NCI-H748 (cell line): ENCODE data around the gene DOK5.
"Not testable (repeated sequence)": the region's sequence is repeated elsewhere in the genome, so short reads cannot be mapped to it uniquely, and the experiment has no call there.

Experiments
- DNase-seq: peaks from one replicate; lab custom pipeline; 2025; ENCODE audit not compliant: unreplicated experiment; lab: John Stamatoyannopoulos, UW

Gene DOK5

DNA sequence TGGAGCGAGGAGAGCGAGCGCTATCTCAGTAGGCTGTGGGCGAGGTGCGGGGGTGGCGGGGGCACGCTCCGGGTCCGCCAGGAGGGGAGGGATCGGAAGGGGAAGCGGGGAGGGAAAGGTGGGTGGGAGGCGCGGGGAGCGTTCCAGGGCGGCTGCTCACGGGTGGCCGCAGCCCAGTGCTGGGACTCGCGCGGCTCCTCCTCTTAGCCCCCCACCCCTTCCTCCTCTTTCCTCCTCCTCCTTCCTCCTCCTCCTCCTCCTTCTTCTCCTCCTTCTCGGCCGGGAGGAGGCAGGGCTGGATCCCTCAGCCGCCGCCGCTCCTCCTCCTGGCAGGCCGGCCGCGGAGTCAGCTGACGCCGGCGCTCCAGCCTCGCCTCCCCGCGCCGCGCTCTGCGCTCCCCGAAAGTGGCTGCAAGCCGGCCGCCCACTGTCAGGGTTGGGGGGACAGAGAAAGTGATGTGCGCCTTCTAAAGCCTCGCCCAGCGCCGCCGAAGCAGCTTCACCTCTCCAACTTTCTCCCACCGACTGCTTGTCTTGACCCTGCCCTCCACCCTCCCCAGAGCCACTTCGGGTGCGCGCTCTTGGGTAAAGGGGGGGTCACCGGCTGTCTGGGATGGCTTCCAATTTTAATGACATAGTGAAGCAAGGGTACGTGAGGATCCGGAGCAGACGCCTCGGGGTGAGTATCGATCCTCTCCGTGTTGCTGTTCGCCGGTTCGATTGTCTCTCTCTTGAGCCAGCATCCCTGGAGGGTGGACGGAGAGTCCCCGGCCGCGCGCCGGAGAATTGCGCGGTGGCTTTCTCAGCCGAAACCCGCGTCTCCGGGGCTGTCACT, at the start of gene DOK5:
Gene DOK5 (plus strand): TSS at position 260 of the 835 bp plus-strand sequence. CDS start 354 bp downstream, at position 614.
- no peak for DNase-seq

- no peak for DNase-seq
Measured at GRCh38 chr20:54429364-54429763, 46.0 kb upstream of the DOK5 start.

DNA sequence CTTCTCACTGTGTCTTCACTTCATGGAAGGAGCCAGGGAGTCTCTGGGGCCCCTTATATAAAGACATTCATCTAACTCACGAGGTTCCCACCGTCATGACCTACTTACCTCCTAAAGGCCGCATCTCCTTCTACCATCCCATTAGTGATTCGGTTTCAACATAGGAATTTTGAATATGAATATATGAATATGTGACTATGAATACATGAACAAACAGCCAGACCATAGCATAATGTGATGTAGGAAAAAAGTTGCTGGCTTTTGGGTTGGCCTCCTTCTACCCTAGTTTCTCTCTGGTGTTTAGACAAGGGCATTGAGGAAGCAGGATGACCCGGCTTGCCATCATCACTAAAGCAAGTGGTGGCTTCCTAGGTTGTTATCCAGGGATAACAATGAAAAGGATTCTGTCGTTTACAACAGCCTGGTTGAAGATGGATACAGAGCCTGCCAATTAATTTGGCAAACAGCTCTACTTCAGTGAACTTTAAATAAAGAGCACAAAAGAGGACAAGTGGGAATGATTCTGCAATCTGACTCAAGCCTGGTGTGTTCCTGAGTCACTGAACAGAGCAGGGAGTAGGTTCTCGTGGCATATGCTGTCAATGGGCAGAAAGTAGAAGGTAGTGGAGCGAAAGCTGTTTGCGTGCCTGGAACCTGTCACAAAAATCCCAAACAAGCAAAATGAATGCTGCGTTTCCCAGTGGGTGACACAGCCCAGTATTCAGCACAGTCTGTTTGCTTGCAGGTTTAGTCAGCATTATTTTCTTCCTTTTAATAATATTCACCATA, 44.0 kb upstream of the DOK5 start:
- DNase-seq = no peak

DNA sequence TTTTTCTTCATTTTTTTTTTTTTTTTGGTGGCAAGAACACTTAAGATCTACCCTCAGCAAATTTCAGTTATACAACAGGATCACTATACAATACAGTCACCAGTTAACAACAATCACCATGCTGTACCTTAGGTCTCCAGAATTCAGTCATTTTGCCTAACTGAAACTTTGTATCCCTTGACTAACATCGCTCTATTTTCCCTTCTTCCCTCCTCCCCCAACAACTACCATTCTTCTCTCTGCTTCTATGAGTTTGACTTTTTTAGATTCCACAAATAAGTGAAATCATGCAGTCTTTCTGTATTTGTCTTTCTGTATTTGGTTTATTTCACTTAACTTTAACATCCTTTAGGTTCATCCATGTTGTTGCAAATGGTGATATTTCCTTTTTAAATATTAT, 42.4 kb upstream of the DOK5 start:
- no peak for DNase-seq

DNA sequence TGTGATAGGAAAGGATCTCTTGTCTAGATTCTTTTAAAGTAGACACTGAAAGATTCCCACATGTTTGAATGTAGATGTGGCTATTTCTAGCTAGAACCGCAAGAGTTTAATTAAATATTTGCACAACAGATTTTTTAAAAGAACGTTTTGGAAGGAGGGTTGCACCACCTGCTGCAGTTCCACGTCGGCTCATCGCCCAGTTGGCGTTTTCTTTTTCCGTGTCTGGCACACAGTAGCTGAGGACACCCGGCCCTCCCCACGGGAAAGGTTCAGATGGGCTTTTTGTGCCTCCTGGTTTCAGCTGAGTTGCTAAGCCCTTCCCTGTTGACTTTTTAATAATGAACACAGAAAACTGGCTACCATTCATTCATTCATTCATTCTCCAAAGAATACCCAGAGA, 41.8 kb upstream of the DOK5 start:
- DNase-seq = no peak

GRCh38 chr20:54434196-54434595, 41.2 kb upstream of the DOK5 start:
- no peak for DNase-seq

DNA sequence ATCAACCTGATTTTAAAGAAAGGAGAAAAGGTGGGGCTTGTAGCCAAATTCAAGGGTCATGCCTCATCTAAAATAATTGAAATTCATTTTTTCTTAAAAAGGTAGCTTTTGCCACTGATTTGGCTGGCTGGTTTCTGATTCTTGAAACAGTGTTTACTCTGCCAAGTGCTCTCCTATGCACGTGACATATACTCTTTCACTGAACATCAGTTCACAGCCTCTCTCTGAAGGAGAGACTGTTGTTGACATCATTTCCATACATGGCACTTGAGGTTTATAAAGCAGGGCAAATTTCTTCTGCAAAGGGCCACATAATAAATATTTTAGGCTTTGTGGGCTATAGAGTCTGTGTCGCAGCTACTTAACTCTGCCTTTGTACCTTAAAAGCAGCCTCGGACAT, 40.4 kb upstream of the DOK5 start:
- DNase-seq = no peak

DNA sequence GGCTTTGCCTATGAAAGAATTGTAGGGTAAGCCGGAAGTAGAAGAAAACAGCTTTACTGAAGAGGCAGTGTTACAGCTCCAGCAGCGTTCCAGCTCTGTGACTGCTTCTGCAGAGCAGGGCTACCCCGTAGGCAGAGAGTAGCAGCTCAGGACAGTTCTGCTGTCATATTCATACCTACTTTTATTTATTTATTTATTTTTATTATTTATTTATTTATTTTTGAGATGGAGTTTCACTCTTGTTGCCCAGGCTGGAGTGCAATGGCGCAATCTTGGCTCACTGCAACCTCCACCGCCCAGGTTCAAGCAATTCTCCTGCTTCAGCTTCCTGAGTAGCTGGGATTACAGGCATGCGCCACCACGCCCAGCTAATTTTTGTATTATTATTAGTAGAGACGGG, 39.0 kb upstream of the DOK5 start:
- DNase-seq = not testable (repeated sequence)

GRCh38 chr20:54438166-54438565, 37.2 kb upstream of the DOK5 start:
- no peak for DNase-seq

DNA sequence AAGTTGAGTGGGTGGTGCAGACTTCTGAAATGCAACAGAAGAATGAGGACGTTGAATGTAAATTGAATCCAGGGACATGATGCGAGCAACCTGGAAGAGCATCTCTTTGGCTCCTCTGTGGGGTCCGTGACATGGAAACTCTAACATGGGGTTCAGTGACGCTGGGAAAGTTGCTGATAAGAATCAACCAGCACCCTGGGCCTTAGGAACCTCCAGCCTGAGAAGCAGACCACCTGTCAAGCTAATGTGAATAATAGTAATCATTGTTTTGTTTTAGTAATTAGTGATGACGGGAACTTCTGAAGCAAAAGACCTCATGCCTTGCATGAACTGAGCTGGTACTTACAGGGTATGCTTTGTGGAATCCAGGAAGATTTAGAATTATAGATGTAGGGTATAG, 25.2 kb upstream of the DOK5 start:
- no peak for DNase-seq

GRCh38 chr20:54451171-54451570, 24.2 kb upstream of the DOK5 start:
- no peak for DNase-seq

GRCh38 chr20:54452277-54452676, 23.1 kb upstream of the DOK5 start:
- no peak for DNase-seq

DNA sequence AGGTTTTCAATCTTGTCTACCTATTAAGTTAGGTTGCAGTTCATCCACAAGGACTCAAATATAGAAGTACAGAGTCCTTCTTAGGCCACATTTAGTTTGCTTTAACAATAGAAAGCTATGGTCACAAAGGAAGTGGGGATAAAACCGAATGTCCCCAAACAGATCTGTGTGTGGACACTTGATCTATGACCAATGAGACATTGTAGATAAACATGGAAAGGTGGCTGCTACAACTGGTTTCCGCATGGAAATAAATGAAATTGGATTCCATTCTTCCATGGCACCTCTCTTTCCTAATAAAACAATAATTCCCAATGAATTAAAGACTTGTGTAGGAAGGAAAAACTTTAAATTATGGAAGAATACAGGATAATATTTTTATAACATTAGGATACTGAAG, 20.4 kb upstream of the DOK5 start:
- DNase-seq = no peak

DNA sequence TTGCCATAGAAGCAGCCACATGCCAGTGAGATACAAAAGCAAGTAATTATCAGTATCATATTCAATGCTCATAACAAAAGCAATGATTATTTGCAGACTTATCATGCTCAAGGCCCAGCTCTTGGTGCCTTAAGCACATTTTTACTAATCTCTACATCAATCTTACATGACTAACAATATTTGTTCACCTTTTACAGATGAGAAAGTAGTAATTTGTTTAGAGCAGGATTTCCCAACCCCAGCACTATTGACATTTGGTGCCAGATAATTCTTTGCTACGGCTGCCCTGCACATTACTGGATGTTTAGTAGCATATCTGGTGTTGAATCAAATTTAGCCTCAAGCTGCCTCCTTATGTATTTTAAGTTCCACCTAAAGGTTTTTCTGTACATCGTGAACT, 19.0 kb upstream of the DOK5 start:
- DNase-seq = no peak

DNA sequence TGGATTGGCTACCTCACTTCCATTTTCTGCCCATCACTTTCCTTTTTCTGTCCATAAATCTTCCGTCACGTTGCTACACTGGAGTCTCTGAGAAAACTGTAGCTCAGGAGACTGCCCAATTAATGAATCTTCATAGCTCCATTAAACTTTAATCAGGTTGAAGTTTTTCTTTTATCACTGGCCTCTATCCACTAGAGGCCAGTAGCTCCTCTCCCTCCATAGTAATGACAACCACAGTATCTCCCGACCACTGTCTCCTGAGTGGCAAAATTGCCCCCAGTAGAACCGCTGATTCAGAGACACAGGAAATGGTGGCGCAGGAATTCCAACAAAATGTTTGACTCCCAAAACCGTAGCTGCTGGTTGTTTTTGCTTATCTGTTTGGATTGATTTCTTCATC, 18.4 kb upstream of the DOK5 start:
- no peak for DNase-seq

DNA sequence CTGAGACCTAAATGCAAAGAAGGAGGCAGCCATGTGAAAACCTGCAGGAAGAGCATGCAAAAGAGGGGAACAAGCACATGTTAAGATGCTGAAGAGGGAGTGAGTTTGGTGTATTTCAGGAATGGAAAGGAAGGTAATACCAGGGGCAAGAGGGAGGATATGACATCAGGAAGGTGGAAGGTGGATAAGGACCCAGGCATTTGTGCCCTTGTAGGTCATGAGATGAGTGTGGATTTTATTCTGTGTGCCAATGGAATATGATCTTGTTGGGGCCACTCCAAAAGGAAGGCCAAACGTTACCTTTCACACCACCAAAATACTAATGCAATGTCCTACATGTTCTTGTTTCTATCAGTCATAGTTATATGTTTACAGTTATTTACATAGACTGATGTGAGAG, 17.2 kb upstream of the DOK5 start:
- DNase-seq = no peak

GRCh38 chr20:54459279-54459678, 16.1 kb upstream of the DOK5 start:
- DNase-seq = no peak

- no peak for DNase-seq
Measured at GRCh38 chr20:54464003-54464402, 11.4 kb upstream of the DOK5 start.

GRCh38 chr20:54466127-54466526, 9.3 kb upstream of the DOK5 start:
- DNase-seq = no peak

DNA sequence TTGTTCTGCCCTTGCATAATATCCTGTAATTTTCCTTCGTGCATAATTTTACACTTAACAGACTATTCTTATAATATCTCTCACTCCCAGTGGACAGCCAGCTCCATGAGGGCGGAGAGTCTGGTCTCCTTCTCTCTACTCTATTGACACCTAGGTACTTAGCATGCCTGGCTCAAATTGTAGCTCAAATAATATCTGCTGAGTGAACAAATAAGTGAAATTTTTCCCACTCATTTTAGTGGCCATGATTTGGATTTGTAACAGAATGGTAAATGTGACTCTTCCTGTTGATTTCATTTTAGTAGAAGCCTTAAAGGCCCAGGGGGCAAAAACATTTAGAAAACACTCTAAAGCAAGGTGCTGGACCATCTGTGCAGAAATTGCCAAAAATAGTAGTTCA, 7.8 kb upstream of the DOK5 start:
- DNase-seq = no peak

GRCh38 chr20:54468082-54468481, 7.3 kb upstream of the DOK5 start:
- no peak for DNase-seq

GRCh38 chr20:54469293-54469692, 6.1 kb upstream of the DOK5 start:
- DNase-seq = no peak
